GM21515 (cell line): ENCODE data around the gene OSBPL6.
"Not testable (repeated sequence)": the region's sequence is repeated elsewhere in the genome, so short reads cannot be mapped to it uniquely, and the experiment has no call there.

Experiments used
- ATAC-seq: cut with Tn5 transposase; IDR thresholded peaks from one replicate; pipeline ENCODE4 v1.9.1; 2021; ENCODE audit not compliant: unreplicated experiment

Gene OSBPL6

GRCh38 chr2:178296394-178297090, 102.2 kb downstream of the OSBPL6 start:
- ATAC-seq: no peak

DNA sequence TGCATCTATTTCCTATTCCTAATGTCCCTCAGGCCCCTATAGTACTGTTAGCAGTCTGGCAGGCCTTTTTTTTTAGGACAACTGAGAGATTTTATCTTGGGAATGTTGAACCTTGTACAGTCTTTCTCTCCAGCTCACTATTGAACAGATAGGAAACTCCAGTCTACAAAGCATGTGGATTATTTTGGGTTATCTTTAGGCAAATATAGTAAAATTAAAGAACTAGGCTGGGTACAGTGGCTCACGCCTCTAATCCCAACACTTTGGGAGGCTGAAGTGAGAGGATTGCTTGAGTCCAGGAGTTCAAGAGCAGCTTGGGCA, 102.7 kb downstream of the OSBPL6 start:
- ATAC-seq: no peak

- ATAC-seq: no peak
These were observed 104.5 kb downstream of the OSBPL6 start for GRCh38 chr2:178298785-178299212.

DNA sequence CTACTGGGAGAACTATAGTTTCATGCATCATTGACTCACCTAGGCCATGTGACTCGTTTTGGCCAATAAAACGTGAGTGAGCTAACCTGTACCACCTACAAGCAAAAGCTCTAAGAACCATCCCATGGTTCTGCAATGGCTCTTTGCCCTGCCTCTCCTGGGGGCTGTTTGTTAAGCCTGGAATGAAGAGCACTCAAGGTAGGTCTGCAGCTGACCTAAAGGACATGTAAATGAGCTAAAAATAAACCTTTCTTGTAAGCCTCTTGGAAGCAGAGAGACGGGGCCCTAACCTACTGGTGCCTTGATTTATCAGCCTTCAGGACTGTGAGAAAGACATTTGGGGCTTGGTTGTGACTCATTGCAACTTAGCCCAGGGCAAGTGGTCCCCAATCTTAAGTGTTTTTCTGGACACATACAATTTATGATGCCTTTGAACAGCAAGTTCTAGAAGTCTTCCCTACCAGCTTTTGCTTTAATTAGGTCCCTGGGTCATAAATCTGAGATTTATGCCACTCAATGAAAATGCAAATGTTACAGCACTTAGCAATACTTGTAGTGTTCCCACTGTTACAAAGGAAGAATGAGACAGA, 107.4 kb downstream of the OSBPL6 start:
- ATAC-seq: no peak

DNA sequence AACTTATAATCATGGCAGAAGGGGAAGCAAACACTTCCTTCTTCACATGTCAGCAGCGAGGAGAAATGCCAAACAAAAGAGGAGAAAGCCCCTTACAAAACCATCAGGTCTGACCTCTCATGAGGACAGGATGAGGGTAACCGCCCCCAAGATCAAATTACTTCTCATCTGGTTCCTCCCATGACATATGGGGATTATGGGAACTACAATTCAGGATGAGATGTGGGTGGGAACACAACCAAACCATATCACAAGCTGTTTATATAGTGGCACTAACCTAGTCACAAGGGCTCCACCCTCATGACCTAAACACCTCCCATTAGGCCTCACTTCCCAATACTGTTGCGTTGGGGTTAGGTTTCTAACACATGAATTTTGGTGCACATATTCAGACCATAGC, 110.0 kb downstream of the OSBPL6 start:
- ATAC-seq: no peak

DNA sequence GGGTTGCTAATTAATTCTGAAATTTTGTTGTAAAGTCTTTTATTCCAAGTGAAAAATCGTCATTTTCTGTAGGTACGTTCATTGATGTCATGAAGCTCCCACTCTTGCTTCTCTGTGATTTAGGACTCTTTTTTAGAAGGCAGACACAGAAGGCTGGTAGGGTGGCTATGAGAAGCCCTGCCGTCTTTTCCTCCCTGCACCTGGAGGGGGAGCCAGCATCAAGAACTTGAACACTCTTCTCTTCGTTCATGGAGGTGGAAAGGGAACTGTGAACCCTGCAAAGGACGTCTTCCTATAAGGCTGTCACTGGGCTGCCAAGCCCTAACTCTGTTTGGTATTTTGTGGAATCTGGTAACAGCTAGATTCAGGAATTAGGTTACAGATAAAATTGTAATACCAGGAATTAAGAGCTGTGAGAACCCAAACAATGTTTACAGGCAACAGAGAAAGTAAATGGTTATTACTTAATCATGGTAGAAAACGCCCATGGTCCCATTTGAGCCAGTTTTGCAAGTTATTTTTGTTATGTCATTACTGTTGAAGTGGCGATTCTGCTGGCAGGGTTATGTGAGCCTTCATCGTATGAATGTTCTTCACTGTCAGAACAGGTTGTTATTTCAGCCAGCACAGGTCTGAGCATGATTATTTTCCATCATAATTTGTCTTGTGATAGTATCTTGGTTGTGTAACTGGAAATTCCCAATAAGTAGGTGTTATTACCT, 112.2 kb downstream of the OSBPL6 start:
- peak; percentile 95 for ATAC-seq

GRCh38 chr2:178307650-178308049, 113.3 kb downstream of the OSBPL6 start:
- ATAC-seq: no peak

GRCh38 chr2:178309541-178309940, 115.2 kb downstream of the OSBPL6 start:
- no peak for ATAC-seq

GRCh38 chr2:178315078-178315477, 120.8 kb downstream of the OSBPL6 start:
- ATAC-seq: no peak

- ATAC-seq: no peak
These were observed 121.2 kb downstream of the OSBPL6 start for GRCh38 chr2:178315488-178315948.

DNA sequence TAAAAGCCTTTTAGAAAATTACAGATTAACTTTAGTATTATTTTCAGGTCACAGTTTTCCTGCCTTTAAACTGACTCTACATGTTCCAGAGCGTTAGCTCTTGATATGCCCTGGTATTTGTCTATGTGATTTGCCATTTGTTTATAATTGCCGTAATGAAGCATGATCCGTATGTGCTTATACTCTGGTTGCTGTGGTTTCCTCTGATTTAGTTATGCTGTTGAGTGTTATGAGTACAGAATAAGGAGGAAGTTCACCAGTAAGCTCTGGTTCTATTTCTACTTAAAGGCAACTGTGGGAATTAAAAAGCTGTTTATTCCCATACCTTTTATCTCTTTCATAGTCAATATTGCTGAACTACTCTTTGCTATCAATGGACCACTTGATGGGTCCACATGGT, 123.5 kb downstream of the OSBPL6 start:
- ATAC-seq: no peak

DNA sequence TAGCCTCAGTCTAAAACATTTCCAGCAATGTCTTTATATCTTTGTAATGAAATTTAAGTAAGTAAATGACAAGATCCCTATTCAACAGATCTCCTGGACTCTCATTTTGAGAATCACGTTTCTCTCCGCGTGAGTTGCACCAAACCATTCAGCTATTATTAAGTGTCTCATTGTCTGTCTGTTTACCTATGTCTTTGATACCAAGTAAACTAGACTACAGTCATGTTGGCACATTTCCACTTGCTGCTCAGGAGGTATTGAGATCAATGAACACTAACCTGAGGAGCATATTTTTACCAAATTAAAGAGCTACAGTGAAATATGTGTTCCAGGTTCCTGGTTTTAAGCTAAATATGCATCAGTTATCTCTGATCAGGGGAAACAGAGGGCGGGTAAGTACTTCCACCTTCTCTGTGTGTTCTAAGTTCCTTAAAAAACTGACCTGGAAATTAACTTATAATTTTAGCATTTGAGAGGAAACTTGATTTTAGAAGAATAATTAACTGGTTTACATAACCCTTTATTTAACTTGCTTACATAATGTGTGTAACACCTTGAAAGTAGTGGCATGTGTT, 125.8 kb downstream of the OSBPL6 start:
- no peak for ATAC-seq

DNA sequence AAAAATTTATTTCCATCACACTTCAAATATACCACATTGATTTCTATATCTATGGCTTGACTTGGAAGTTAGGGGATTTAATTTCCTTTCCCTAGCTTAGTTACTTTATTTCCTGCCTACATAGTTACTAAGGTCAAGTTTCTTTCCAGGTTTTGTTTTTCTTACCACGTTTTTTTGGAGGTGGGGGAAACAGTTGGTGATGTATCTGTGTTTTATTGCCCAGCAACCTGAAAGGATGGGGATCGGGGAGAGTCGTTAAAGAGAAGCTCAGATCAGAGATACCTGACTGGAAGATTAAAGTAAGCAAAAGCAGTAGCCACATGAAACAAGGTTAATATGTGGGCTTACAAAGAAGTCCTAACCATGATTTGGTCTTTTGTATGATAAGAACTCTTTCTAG, 127.8 kb downstream of the OSBPL6 start:
- ATAC-seq: no peak

- not testable (repeated sequence) for ATAC-seq
These were observed 129.0 kb downstream of the OSBPL6 start for GRCh38 chr2:178323331-178323730.

- no peak for ATAC-seq
These were observed 129.8 kb downstream of the OSBPL6 start for GRCh38 chr2:178324077-178324476.

DNA sequence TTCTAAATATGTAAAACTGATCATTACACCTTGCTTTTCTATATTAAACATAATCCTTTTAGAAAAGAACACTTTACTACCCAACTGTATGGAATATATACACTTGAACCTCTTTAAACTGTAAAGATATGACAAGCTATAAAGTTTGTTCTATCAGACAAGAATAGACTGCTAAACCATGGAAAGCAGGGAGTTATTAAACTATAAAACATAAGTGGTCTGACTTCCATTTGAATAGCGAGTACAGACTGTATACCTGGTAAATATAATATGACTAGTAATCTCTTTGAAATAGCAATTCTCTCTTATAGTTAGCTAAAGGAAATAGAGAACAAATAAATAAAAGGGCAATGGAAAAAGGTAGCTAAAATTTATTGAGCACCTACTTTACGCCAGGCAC, 131.0 kb downstream of the OSBPL6 start:
- no peak for ATAC-seq

GRCh38 chr2:178327516-178327915, 133.2 kb downstream of the OSBPL6 start:
- ATAC-seq: no peak

- no peak for ATAC-seq
These were observed 133.7 kb downstream of the OSBPL6 start for GRCh38 chr2:178328037-178328436.

DNA sequence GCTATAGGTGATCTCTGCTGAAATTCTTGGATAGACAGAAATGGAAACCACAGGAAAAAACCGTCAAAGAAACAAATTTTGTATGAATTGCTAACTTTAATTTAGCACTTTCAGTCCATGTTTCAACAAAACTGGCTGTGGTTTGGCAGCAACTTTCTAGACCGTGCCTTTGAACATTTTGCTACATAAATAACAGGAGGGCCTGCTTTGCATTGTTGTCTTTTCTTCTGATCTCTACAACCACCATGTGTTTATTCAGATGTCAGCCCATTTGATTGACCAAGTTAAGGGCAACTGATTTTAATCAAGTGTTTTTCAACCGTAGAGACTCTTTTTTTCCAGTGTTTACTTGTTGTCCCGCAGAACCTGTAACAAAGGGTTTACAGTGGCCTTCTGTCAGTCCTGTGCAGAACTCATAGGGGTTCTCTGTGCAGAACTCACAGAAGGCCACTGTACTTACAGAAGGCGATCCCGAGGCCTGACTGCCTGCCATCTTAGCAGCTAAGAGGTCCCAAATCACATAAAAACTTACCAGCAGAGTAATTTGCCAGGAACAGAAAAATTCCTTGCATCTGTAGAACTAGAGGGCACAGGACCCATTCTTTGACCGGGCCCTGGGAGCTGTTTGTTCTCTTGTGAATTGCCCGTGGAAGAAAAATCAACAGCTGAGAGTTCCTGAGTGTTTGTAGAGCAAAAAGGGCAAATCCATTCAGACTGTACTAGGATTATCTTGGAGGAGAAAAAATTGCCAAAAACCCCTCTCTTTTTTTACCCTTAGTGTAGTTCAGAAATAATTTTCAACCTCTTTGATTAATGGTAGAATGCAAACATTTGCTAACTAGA, 136.1 kb downstream of the OSBPL6 start:
- ATAC-seq: no peak

GRCh38 chr2:178331474-178332432, 137.4 kb downstream of the OSBPL6 start:
- ATAC-seq: no peak
